A549 treated with AZD9567 at 1 μM for 4 hours (cell line): ENCODE results near the gene COQ8A. TPM values are rescaled to one million over a fixed set of nuclear protein-coding genes. Genes with fewer than 3 reads are reported as not detected.

Source experiments
- total RNA-seq: library from RNA; stranded (reverse); fragments of 200-300 nt; extraction: Qiagen RNA extraction; gene quantifications from 5 replicates; pipeline ENCODE4 v1.2.3, GENCODE V29; 2022; ENCODE audit not compliant: insufficient read depth

Gene COQ8A
- total RNA-seq = 12.9 to 21.5 TPM (median 20.6 TPM) in 5 replicates

DNA sequence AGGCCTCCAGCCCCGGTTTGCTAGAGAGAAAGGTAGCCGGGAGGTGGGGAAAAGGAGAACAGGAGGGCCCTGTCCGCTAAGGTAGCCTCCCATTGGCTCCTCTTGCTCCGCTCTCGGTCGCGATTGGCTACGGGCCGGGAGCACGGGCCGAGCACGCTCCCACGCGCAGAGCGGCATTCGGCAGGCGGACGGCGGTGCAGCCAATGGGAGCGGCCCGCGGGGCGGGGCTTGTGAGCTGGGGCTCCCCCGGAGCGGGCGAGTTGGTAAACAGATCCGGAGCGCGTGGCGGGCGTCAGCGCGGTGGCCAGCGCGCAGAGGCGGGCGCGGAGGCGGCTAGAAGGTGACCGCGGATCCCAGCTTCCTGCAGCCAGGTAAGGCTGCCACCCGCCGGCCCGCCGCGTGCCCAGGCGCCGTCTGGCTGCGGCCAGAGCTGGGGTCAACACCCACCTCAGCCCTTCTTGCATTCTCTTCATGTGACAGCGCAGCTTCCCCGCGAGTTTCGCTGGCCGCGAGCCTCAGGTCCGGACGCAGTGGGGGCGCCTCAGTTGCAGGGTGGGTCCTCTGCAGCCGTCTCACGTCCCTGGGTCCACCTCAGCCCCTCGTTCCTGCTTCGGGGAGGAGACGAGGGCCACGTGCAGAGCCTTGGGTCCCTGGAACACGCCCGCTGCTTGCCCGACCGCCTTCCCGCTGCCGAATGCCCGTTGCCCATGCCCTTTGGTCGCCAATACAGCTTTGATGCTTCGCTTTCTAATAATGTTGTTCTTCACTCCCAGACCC lies at the start of gene COQ8A:
TSS of gene COQ8A (plus strand) at position 266 of the 777 bp plus-strand sequence. CDS start 21,092 bp downstream, outside the sequence.

Other genes starting within 250 kb of the COQ8A start
- gene ITPKB, start 201.0 kb upstream of the COQ8A start, total RNA-seq = 1.4 to 2.4 TPM (median 1.7 TPM) in 5 replicates
- 29.0 to 44.5 TPM (median 30.0 TPM) in 5 replicates for gene PSEN2, start 69.7 kb upstream of the COQ8A start, total RNA-seq